Measurements from ENCODE around the gene TMEM82.

GRCh38 chr1:15747378-15747777, 5.1 kb downstream of the TMEM82 start:
- TF ChIP-seq POLR2A (IDR thresholded peaks at IDR 0.05; ENCODE audit: low read depth, low read length) (no peak), POLR2AphosphoS5 (IDR thresholded peaks at IDR 0.05; ENCODE audit: low read depth, low read length) (no peak)
